Measurements from ENCODE around the gene BCL2. TPM values are rescaled to one million over a fixed set of nuclear protein-coding genes. Genes with fewer than 3 reads are reported as not detected.

Gene BCL2
- polyA plus RNA-seq, 1 of the 3 experiments (the other 2 are of a cell fraction) = 1.5 TPM

DNA sequence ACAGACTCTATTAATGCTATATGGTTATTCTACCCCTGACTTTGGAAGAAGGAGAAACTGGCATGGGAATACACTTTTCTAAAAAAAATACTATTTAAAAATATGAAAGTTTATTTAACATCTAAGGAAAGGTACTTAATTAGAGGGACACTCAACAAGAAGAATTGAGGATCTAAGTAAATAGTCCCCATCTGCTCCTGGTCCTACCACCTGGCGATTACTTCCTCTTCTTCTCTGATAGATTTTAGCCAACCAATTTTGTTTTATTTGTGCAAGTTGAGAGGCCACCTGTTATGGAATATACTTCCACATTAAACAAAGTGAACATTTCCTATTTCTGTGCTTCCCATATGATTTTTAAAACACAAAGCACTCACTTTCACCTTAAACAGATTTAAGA lies 111.7 kb downstream of the BCL2 start:
- Histone ChIP-seq H3K4me1 (ENCODE audit: control insufficient read depth in 1 of 2, insufficient read depth in 2 of 2, low read depth in 1 of 2, low read length in 1 of 2) (no peaks in the 10 kb centered on the region; a peak in 1 of 4 replicates), H4K20me1 (ENCODE audit: insufficient read depth) (no peaks in the 10 kb centered on the region), H3K9ac (no peak overlapping the region), H3K4me2 (no peak overlapping the region), H3K4me3 (ENCODE audit: low read depth in 2 of 2, low read length in 1 of 2) (no peak overlapping the region), H3K36me3 (replicated peaks in 1 of 2; ENCODE audit: control insufficient read depth in 1 of 2, insufficient read depth in 2 of 2, low read length in 1 of 2) (no peaks in the 10 kb centered on the region), H3K9me3 (no peaks in the 10 kb centered on the region), H3K27ac (ENCODE audit: low read depth in 2 of 2, low read length in 1 of 2) (no peak overlapping the region), H3K79me2 (ENCODE audit: insufficient read depth) (no peaks in the 10 kb centered on the region), H2AFZ (ENCODE audit: low read depth) (no peak overlapping the region), H3K9me2 (no peaks in the 10 kb centered on the region), H3F3A (replicated peaks; ENCODE audit: insufficient read depth) (no peaks in the 10 kb centered on the region), H3K27me3 (ENCODE audit: insufficient read depth) (no peaks in the 10 kb centered on the region)
- ChIA-PET CTCF (interaction anchor here (0.9 kb wide), 1 partner anchor 15 kb away, joined by 3 read pairs; no protein-coding TSS in a partner anchor), POLR2A (no interaction called here)
- no peak for TF ChIP-seq MXI1 (IDR thresholded peaks at IDR 0.05; ENCODE audit: low read depth, low read length)
- TF ChIP-seq EZH2phosphoT487 (IDR thresholded peaks at IDR 0.05; ENCODE audit: borderline replicate concordance, low read depth) = no peak
- no peak for TF ChIP-seq RAD21 (IDR thresholded peaks at IDR 0.05; ENCODE audit: low read length)
- no peak for TF ChIP-seq TCF12 (IDR thresholded peaks at IDR 0.05)
- TF ChIP-seq EP300 (IDR thresholded peaks at IDR 0.05; ENCODE audit: borderline replicate concordance in 1 of 2, low read depth in 1 of 2, low read length in 1 of 2) = no peak
- TF ChIP-seq, protein P1, sequence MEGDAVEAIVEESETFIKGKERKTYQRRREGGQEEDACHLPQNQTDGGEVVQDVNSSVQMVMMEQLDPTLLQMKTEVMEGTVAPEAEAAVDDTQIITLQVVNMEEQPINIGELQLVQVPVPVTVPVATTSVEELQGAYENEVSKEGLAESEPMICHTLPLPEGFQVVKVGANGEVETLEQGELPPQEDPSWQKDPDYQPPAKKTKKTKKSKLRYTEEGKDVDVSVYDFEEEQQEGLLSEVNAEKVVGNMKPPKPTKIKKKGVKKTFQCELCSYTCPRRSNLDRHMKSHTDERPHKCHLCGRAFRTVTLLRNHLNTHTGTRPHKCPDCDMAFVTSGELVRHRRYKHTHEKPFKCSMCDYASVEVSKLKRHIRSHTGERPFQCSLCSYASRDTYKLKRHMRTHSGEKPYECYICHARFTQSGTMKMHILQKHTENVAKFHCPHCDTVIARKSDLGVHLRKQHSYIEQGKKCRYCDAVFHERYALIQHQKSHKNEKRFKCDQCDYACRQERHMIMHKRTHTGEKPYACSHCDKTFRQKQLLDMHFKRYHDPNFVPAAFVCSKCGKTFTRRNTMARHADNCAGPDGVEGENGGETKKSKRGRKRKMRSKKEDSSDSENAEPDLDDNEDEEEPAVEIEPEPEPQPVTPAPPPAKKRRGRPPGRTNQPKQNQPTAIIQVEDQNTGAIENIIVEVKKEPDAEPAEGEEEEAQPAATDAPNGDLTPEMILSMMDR (IDR thresholded peaks at IDR 0.05) = no peak
- TF ChIP-seq, protein P2, sequence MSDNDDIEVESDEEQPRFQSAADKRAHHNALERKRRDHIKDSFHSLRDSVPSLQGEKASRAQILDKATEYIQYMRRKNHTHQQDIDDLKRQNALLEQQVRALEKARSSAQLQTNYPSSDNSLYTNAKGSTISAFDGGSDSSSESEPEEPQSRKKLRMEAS (IDR thresholded peaks at IDR 0.05; ENCODE audit: low read depth) = no peak
- TF ChIP-seq, protein P3, sequence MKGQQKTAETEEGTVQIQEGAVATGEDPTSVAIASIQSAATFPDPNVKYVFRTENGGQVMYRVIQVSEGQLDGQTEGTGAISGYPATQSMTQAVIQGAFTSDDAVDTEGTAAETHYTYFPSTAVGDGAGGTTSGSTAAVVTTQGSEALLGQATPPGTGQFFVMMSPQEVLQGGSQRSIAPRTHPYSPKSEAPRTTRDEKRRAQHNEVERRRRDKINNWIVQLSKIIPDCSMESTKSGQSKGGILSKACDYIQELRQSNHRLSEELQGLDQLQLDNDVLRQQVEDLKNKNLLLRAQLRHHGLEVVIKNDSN (IDR thresholded peaks at IDR 0.05; ENCODE audit: borderline replicate concordance, low read depth) = no peak
- TF ChIP-seq, protein P4, sequence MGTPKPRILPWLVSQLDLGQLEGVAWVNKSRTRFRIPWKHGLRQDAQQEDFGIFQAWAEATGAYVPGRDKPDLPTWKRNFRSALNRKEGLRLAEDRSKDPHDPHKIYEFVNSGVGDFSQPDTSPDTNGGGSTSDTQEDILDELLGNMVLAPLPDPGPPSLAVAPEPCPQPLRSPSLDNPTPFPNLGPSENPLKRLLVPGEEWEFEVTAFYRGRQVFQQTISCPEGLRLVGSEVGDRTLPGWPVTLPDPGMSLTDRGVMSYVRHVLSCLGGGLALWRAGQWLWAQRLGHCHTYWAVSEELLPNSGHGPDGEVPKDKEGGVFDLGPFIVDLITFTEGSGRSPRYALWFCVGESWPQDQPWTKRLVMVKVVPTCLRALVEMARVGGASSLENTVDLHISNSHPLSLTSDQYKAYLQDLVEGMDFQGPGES (IDR thresholded peaks at IDR 0.05; ENCODE audit: low read depth, low read length) = no peak
- no peak for TF ChIP-seq ELF1 (IDR thresholded peaks at IDR 0.05)
- no peak for TF ChIP-seq NRF1 (IDR thresholded peaks at IDR 0.05; ENCODE audit: low read depth, low read length)
- TF ChIP-seq TEAD4 (IDR thresholded peaks at IDR 0.05; ENCODE audit: borderline replicate concordance, insufficient read depth) = no peak
- TF ChIP-seq GATA2 (CRISPR knock-in tag; IDR thresholded peaks at IDR 0.05) = no peak
- no peak for TF ChIP-seq RFX5 (IDR thresholded peaks at IDR 0.05; ENCODE audit: low read length)
- TF ChIP-seq SIN3A (IDR thresholded peaks at IDR 0.05; ENCODE audit: borderline replicate concordance, low read depth, low read length) = no peak
- no peak for TF ChIP-seq FOSL2 (IDR thresholded peaks at IDR 0.05; ENCODE audit: borderline replicate concordance, low read depth)
- TF ChIP-seq SMC3 (IDR thresholded peaks at IDR 0.05; ENCODE audit: low read depth, low read length) = no peak
- TF ChIP-seq, protein P5, sequence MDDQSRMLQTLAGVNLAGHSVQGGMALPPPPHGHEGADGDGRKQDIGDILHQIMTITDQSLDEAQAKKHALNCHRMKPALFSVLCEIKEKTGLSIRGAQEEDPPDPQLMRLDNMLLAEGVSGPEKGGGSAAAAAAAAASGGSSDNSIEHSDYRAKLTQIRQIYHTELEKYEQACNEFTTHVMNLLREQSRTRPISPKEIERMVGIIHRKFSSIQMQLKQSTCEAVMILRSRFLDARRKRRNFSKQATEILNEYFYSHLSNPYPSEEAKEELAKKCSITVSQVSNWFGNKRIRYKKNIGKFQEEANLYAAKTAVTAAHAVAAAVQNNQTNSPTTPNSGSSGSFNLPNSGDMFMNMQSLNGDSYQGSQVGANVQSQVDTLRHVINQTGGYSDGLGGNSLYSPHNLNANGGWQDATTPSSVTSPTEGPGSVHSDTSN (IDR thresholded peaks at IDR 0.05) = no peak
- no peak for TF ChIP-seq RXRA (IDR thresholded peaks at IDR 0.05; ENCODE audit: borderline replicate concordance, low read depth)
- WGBS (ENCODE audit: low lambda C conversion rate) = 94% methylated on average over 1 of the region's 1 CpG
- DNase-seq = no peak

All from SK-N-SH (cell line).